Astrocyte of the spinal cord (primary cell): ENCODE measurements around the gene LAYN.

Experiments
- DNase-seq: peaks from one replicate; pipeline ENCODE4 v3.0.0; 2011; ENCODE audit warnings: low read depth, low spot score
- H3K4me3 ChIP-seq: 2 replicates; pipeline ENCODE4 v1.5.1; 2011; ENCODE audit warnings: low read depth, mild to moderate bottlenecking, low read length, moderate library complexity
- in situ Hi-C: cut with HindIII; loops from 2 replicates; pipeline ENCODE4 v1.10.0; 2017; ENCODE audit warnings: low sequenced_read_pairs
- TF ChIP-seq, protein P1 (sequence below): IDR thresholded peaks from 2 replicates; pipeline ENCODE4 v1.5.1; 2012; ENCODE audit warnings: low read depth, mild to moderate bottlenecking, low read length, inconsistent platforms

Gene LAYN

DNA sequence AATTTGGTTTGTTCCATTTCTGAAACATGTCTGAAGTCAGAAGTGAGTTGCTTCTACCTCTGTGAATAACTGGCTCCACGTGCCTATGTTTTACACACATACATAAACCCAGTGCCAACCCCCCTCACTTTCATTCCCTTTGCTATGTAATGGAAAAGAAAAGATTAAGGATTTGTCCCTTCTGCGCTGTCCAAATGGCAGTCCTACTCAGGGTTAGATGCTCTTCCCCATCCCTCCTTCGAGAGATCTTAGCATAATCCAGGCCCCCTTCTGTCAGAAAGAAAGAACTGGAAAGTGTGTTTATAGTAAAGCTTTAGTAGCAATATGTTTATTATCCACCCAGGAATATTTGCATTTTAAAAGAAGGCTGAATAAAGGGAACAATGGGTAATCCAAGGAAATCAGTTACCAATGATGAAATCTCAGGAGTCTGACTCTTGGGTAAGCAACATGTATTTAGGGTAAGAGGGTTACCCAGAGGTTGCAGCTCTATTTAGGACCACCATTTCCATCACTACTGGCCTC is 3.1 kb upstream of the LAYN start:
- no peak for DNase-seq
- H3K4me3 ChIP-seq = no peak overlapping the region
- TF ChIP-seq, protein P1, sequence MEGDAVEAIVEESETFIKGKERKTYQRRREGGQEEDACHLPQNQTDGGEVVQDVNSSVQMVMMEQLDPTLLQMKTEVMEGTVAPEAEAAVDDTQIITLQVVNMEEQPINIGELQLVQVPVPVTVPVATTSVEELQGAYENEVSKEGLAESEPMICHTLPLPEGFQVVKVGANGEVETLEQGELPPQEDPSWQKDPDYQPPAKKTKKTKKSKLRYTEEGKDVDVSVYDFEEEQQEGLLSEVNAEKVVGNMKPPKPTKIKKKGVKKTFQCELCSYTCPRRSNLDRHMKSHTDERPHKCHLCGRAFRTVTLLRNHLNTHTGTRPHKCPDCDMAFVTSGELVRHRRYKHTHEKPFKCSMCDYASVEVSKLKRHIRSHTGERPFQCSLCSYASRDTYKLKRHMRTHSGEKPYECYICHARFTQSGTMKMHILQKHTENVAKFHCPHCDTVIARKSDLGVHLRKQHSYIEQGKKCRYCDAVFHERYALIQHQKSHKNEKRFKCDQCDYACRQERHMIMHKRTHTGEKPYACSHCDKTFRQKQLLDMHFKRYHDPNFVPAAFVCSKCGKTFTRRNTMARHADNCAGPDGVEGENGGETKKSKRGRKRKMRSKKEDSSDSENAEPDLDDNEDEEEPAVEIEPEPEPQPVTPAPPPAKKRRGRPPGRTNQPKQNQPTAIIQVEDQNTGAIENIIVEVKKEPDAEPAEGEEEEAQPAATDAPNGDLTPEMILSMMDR = no peak
- in situ Hi-C loops = no loop called here

DNA sequence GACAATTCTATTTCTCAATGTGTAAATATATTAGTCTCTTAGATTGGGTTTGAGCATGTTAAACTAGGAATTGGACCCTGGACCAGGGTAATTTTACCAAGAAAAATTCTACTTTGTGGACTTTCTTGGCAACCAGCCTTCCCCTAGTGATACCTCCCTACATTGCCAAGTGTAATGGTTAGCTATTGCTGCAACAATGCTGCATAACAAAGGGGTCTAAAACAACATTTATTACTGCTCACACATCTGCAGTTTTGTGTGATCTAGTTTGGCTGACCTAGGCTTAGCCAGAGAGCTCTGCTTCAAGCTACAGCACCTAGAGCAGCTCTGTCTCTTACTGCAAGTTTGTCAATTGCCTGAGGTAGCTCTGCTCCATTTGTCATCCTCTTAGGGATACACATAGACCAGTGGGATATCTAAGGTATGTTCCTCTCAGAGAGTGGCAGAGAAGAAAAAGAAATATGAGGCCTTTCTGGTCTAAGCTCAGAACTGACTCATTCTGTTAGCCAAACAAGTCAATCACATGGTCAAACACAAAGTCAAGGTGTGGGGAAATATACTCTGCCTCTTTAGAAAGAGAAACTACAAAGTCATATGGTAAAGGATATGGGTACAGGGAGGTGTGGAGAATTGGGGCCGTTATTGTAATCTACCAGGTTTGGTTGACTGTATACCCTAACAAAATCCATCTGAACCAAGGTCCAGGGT is 2.0 kb upstream of the LAYN start:
- no peak for DNase-seq
- TF ChIP-seq, protein P1 = no peak
- no peak overlapping the region for H3K4me3 ChIP-seq
- in situ Hi-C loops = no loop called here

DNA sequence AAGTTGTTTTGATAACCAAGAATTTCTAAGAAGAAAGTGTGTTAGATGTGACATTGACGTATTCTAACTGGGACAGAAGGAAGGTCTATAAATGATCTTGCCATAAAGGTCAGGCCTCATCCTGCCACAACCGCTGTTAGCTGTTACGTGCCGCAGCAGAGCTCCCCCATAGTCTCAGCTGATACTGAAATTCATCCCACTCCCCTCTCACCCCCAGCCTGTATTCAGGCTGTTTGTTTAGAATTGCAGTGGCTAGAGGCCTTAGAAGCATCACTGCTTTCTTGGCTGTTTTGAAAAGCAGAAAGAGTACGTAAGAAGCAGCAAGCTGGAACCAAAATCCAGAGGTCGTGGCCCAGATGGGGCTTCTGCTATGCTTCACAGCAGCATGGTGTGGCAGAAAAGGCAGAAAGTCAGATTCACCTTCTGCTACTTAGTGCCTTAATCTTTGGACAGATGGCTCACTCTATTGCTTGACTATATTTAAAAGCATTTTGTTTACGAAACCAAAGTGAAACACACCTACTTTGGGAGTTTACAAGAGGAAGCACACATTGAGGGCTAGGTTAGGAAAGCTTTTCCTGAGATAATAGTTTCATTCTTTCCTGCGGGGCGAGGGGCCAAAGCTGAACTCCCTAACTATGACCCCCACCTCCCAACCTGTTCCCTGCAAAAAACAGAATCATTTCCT is 950 bp upstream of the LAYN start:
- in situ Hi-C loops = no loop called here

DNA sequence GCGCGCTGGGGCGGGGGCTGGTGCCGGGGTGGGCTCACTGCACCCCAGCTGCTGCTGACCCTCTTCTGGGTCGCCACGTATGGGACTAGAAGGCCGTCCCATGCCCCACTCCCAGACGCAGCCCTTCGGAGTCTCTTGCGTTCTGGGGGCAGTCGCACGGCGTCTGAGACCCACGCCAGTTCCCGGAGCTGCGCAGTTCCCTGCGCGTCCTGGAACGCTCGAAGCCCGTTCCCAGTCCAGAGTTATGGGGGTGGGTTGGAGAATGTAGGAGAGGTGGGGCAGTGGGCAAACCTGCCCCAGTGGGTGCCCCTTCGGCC is 375 bp downstream of the LAYN start:
- TF ChIP-seq, protein P1 = no peak
- in situ Hi-C loops = no loop called here
- DNase-seq = no peak
- H3K4me3 ChIP-seq = peak overlapping the region; percentile 67

More for the DNA sequence above, 950 bp upstream of the LAYN start:
- TF ChIP-seq, protein P1 = no peak
- peak overlapping the region; percentile 67 for H3K4me3 ChIP-seq
- no peak for DNase-seq

DNA sequence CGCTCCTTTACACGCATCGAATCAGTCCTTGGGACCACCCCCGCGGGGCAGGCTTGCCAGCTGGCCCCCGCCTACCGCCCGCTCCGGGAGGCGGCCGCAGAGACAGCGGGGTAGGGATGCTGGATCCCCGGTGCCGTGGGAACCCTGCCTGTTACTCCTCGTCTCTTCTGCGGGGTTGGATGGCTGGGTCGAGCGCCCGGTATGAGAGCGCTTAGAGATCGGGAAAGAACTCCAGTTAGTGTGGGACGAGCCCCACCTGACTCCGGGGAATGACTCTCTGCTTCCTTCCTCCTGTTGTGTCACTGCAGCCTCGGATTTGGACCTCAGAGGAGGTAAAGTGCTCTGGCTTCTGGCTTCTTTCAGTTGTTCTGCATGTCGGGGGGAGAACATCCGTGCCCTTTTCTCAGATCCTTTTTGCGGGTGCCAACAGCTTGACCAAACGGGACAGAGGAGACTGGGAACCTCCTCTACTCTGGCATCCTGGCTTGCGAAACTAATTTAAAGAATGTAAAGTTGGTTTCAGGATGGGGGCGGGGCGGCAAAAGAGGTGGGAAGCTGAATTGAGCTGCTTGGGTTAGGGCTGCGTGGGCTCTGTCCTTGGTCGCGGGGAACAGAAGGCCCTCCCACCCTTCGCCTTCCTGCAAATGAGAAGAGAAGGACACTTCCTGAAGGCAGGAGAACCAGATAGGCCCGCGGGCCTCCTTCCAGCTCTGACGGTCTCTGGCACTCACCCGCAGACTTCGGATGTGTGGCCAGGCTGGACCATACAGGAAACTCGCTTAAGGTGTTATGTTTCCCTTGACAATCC is 938 bp downstream of the LAYN start:
- DNase-seq = peak; percentile 82
- TF ChIP-seq, protein P1 = no peak
- in situ Hi-C loops = no loop called here
- H3K4me3 ChIP-seq = peak overlapping the region; percentile 67

DNA sequence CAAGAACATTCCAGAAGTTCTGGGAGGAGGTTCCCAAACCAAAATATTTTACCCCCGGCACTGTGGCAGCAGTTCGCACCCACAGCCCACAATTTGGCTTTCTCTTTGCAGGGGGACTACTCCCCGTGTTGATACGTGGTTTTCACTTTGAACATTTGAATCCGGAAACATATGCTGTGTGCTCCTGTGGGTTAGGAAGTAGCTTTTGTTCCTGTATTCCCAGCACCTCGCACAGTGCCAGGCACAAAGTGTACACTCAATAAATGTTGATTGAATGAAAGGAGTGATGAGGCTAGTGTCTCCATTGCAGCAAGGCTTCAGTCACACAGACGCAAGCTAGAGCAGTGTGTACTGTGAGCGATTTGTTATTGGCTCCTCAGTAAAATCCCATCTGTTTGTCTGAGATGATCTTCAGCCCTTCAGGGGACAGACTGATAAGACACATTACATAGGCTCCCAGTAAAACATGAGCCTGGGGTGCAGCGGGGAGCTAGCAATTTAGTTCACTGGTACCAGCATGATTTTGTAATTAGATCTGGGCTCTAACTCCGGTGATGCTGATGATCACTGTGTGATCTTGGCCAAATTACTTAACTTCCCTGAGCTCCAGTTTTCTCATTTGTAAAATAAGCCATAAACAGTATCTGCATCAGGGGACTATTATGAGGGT is 2.2 kb downstream of the LAYN start:
- H3K4me3 ChIP-seq = no peak overlapping the region
- in situ Hi-C loops = no loop called here
- no peak for DNase-seq
- TF ChIP-seq, protein P1 = no peak
